ENCODE measurements around the gene GAB3.
"Not testable (repeated sequence)": the region's sequence is repeated elsewhere in the genome, so short reads cannot be mapped to it uniquely, and the experiment has no call there.

The GAB3 gene

DNA sequence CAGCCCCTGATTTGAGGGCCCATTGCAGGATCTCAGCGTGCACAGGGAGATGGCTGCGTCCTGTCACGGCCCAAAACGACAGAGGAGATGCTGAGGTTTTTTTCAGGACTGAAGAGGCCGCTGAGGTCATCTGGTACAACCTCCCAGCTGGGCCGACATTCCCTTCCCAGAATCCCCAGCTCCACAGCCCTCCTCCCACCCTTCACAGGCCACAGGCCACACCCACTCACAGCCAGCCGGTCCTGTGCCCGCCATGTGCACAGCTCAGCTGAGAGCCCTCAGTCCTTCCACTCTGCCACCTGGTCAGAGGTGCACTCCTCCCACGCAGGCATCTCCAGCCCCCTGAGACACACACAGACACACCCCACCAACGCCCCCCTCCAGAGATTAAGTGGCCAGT, 109.1 kb downstream of the GAB3 start:
- H3K9me3 ChIP-seq (ENCODE audit: low read length); H3K4me3 ChIP-seq (ENCODE audit: low read depth, low read length, poor library complexity, severe bottlenecking); H2AFZ ChIP-seq (ENCODE audit: low read length); H3K79me2 ChIP-seq (ENCODE audit: insufficient read depth, low read length); H3K9me2 ChIP-seq (ENCODE audit: low read depth, low read length); H3K9ac ChIP-seq (ENCODE audit: low read length); H3K4me1 ChIP-seq (ENCODE audit: insufficient read depth, low read length, severe bottlenecking); H3F3A ChIP-seq (ENCODE audit: insufficient read depth, low read length); H3K27me3 ChIP-seq (ENCODE audit: insufficient read depth, low read length); H4K20me1 ChIP-seq (ENCODE audit: insufficient read depth, low read length); H3K4me2 ChIP-seq (ENCODE audit: low read length); H3K27ac ChIP-seq (ENCODE audit: low read depth, low read length, poor library complexity, severe bottlenecking); H3K36me3 ChIP-seq (ENCODE audit: insufficient read depth, low read length): not testable (repeated sequence)

DNA sequence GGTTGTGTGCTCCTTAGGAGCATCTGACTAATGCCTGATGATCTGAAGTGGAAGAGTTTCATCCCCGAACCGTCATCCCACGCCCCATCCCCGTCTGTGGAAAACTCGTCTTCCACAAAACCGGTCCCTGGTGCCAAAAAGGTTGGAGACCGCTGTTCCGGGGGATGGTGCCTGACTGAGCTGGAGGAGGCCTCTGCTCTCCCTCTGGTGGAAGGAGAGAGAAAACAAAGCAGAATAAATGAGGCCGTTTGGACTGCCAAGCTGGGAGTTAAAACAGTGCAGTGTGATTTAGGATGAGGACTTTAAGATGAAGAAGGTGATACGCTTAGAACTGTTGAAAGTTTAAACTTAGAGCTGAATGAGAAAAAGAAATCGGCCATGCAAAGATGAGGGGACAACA, 117.2 kb downstream of the GAB3 start:
- H3K9ac ChIP-seq (ENCODE audit: low read length); H3K4me3 ChIP-seq (ENCODE audit: low read depth, low read length, poor library complexity, severe bottlenecking); H4K20me1 ChIP-seq (ENCODE audit: insufficient read depth, low read length): not testable (repeated sequence)

DNA sequence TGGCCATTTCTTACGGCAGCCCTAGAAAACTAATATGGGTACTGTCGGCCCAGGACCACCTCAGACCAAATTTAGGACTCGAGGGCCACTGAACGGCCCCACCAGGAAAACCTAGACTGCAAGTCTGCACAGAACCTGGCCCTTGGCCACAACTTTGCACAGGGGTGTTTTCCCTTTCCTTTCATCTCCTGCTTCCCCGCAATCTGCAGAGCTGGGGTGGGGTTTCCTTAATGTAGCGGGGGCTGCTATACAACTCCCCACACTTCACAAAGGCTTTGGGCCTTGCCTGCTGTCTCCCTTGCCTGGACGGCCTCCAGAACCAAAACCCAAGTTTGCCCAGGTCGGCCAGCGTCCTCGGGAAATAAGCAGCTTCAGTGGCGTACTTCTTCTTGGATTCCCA, 119.9 kb downstream of the GAB3 start:
- not testable (repeated sequence) for H3F3A ChIP-seq (ENCODE audit: insufficient read depth, low read length); H3K4me2 ChIP-seq (ENCODE audit: low read length); H3K4me3 ChIP-seq (ENCODE audit: low read depth, low read length, poor library complexity, severe bottlenecking); H3K36me3 ChIP-seq (ENCODE audit: insufficient read depth, low read length); H4K20me1 ChIP-seq (ENCODE audit: insufficient read depth, low read length); H3K27me3 ChIP-seq (ENCODE audit: insufficient read depth, low read length); H3K4me1 ChIP-seq (ENCODE audit: insufficient read depth, low read length, severe bottlenecking); H3K9me3 ChIP-seq (ENCODE audit: low read length); H3K9me2 ChIP-seq (ENCODE audit: low read depth, low read length); H3K9ac ChIP-seq (ENCODE audit: low read length); H3K27ac ChIP-seq (ENCODE audit: low read depth, low read length, poor library complexity, severe bottlenecking); H3K79me2 ChIP-seq (ENCODE audit: insufficient read depth, low read length); H2AFZ ChIP-seq (ENCODE audit: low read length)

More for the DNA sequence above, 117.2 kb downstream of the GAB3 start:
- not testable (repeated sequence) for H3K4me2 ChIP-seq (ENCODE audit: low read length); H3K79me2 ChIP-seq (ENCODE audit: insufficient read depth, low read length); H3K9me2 ChIP-seq (ENCODE audit: low read depth, low read length); H3K9me3 ChIP-seq (ENCODE audit: low read length); H2AFZ ChIP-seq (ENCODE audit: low read length); H3K36me3 ChIP-seq (ENCODE audit: insufficient read depth, low read length); H3F3A ChIP-seq (ENCODE audit: insufficient read depth, low read length); H3K4me1 ChIP-seq (ENCODE audit: insufficient read depth, low read length, severe bottlenecking); H3K27me3 ChIP-seq (ENCODE audit: insufficient read depth, low read length); H3K27ac ChIP-seq (ENCODE audit: low read depth, low read length, poor library complexity, severe bottlenecking)

DNA sequence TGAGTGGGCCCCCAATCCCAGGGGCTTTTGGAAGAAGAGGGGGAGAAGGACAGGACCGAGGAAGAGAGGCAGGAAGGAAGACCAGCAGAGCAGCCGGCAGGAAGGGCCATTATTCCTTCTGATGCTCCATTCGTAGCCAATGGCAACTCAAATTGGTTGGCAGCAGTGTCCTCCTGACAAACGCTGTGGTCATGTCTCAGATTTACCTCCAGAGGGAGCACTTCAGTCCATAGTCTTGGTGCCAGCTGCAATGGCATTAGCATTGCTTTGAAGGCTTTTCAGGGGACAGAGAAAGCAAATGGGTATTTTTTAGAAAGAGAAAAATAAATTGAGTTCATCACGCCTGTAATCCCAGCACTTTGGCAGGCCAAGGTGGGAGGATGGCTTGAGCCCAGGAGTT, 121.9 kb downstream of the GAB3 start:
- H3K36me3 ChIP-seq (ENCODE audit: insufficient read depth, low read length); H3K27ac ChIP-seq (ENCODE audit: low read depth, low read length, poor library complexity, severe bottlenecking); H3F3A ChIP-seq (ENCODE audit: insufficient read depth, low read length); H3K9me3 ChIP-seq (ENCODE audit: low read length); H3K27me3 ChIP-seq (ENCODE audit: insufficient read depth, low read length); H3K9ac ChIP-seq (ENCODE audit: low read length); H2AFZ ChIP-seq (ENCODE audit: low read length); H3K79me2 ChIP-seq (ENCODE audit: insufficient read depth, low read length); H3K4me3 ChIP-seq (ENCODE audit: low read depth, low read length, poor library complexity, severe bottlenecking); H4K20me1 ChIP-seq (ENCODE audit: insufficient read depth, low read length); H3K9me2 ChIP-seq (ENCODE audit: low read depth, low read length); H3K4me1 ChIP-seq (ENCODE audit: insufficient read depth, low read length, severe bottlenecking); H3K4me2 ChIP-seq (ENCODE audit: low read length): not testable (repeated sequence)
